GM23338 (cell line): ENCODE data around the gene GRPR. TPM values are rescaled to one million over a fixed set of nuclear protein-coding genes. Genes with fewer than 3 reads are reported as not detected.
A peak's percentile ranks its signal among the peaks of the same experiment; 100 is the strongest.

ENCODE experiments used
- ATAC-seq: fragments of 200-7000 bp; cut with Tn5 transposase; 3 replicates; pipeline ENCODE4 v1.9.1; 2020
- DNase-seq: peaks from one replicate; pipeline ENCODE4 v3.0.0-alpha.2; 2015; ENCODE audit warnings: low spot score
- H2AFZ ChIP-seq: fragments of 200-600 bp; sonication (generic); 2 replicates; pipeline ENCODE4 v1.8.0; 2016; ENCODE audit warnings: antibody characterized with exemption, mild to moderate bottlenecking, moderate library complexity
- H3F3A ChIP-seq: fragments of 200-600 bp; sonication (generic); replicated peaks from 2 replicates; pipeline ENCODE4 v1.8.0; 2017; ENCODE audit warnings: antibody characterized with exemption, mixed run types, low read depth
- H3K27ac ChIP-seq: fragments of 200-600 bp; sonication (generic); 2 replicates; pipeline ENCODE4 v1.6.1; 2016; ENCODE audit warnings: low read depth
- H3K27me3 ChIP-seq: fragments of 200-600 bp; sonication (generic); 2 replicates; pipeline ENCODE4 v1.8.0; 2016; ENCODE audit warnings: mild to moderate bottlenecking, mixed run types, moderate library complexity; ENCODE audit not compliant: insufficient read depth
- H3K36me3 ChIP-seq: fragments of 200-600 bp; sonication (generic); 2 replicates; pipeline ENCODE4 v1.8.0; 2016; ENCODE audit warnings: mild to moderate bottlenecking; ENCODE audit not compliant: insufficient read depth
- H3K4me1 ChIP-seq: fragments of 200-600 bp; sonication (generic); 2 replicates; pipeline ENCODE4 v1.8.0; 2016; ENCODE audit warnings: mild to moderate bottlenecking, moderate library complexity; ENCODE audit not compliant: insufficient read depth
- H3K4me2 ChIP-seq: fragments of 200-600 bp; sonication (generic); 2 replicates; pipeline ENCODE4 v1.7.1; 2017; ENCODE audit warnings: mixed run types
- H3K4me3 ChIP-seq: fragments of 200-600 bp; sonication (generic); 2 replicates; pipeline ENCODE4 v1.6.1; 2016; ENCODE audit warnings: mixed run types
- H3K79me2 ChIP-seq: fragments of 200-600 bp; sonication (generic); replicated peaks from 2 replicates; pipeline ENCODE4 v1.8.0; 2017; ENCODE audit warnings: mild to moderate bottlenecking; ENCODE audit not compliant: insufficient read depth
- H3K9me2 ChIP-seq: fragments of 200-600 bp; sonication (generic); 2 replicates; pipeline ENCODE4 v1.8.0; 2017; ENCODE audit not compliant: insufficient read depth
- H4K20me1 ChIP-seq: fragments of 200-600 bp; sonication (generic); replicated peaks from 2 replicates; pipeline ENCODE4 v1.8.0; 2017; ENCODE audit warnings: mild to moderate bottlenecking; ENCODE audit not compliant: insufficient read depth
- H3K27ac Mint-ChIP-seq: 2 replicates; pipeline ENCODE4 v1.8.0; 2020; ENCODE audit warnings: inconsistent platforms, mild to moderate bottlenecking, moderate library complexity, mixed read lengths
- H3K27me3 Mint-ChIP-seq: 3 replicates; pipeline ENCODE4 v1.8.0; 2022; ENCODE audit warnings: low read depth, mild to moderate bottlenecking, moderate library complexity, mixed read lengths, inconsistent platforms; ENCODE audit not compliant: insufficient read depth, poor library complexity
- H3K36me3 Mint-ChIP-seq: 3 replicates; pipeline ENCODE4 v1.8.0; 2021; ENCODE audit warnings: low read depth, mild to moderate bottlenecking, inconsistent platforms, moderate library complexity, mixed read lengths
- H3K4me1 Mint-ChIP-seq: 3 replicates; pipeline ENCODE4 v1.8.0; 2020; ENCODE audit warnings: mild to moderate bottlenecking, inconsistent platforms, mixed read lengths
- H3K4me3 Mint-ChIP-seq: 3 replicates; pipeline ENCODE4 v1.8.0; 2021; ENCODE audit warnings: moderate library complexity, mild to moderate bottlenecking, inconsistent platforms, mixed read lengths
- H3K9me3 Mint-ChIP-seq: 3 replicates; pipeline ENCODE4 v1.8.0; 2020; ENCODE audit warnings: moderate library complexity, mild to moderate bottlenecking, inconsistent platforms, mixed read lengths
- EZH2phosphoT487 ChIP-seq: fragments of 200-600 bp; sonication (generic); IDR thresholded peaks from one replicate; pipeline ENCODE4 v1.8.1; 2018; ENCODE audit warnings: antibody characterized with exemption; ENCODE audit not compliant: unreplicated experiment
- POLR2AphosphoS5 ChIP-seq: IDR thresholded peaks from 2 replicates; pipeline ENCODE4 v1.6.1; 2016; ENCODE audit warnings: antibody characterized with exemption, low read depth
- STAT1 ChIP-seq: IDR thresholded peaks from one replicate; pipeline ENCODE4 v1.6.1; 2016; ENCODE audit warnings: antibody characterized with exemption; ENCODE audit not compliant: unreplicated experiment
- ZNF114 ChIP-seq: fragments of 250-450 bp; sonication (Bioruptor Pico); IDR thresholded peaks from 2 replicates; pipeline ENCODE4 v1.5.0; 2020; ENCODE audit warnings: mild to moderate bottlenecking, moderate library complexity
- ZNF331 ChIP-seq: fragments of 250-450 bp; sonication (Bioruptor Pico); IDR thresholded peaks from 2 replicates; pipeline ENCODE4 v1.5.0; 2020; ENCODE audit warnings: low read depth, mild to moderate bottlenecking, moderate library complexity
- polyA plus RNA-seq: library from polyadenylated mRNA; unstranded; fragments of >200 nt; fragmentation: Nextera tagmentation; extraction: Ambion mirVana; gene quantifications from 2 replicates; pipeline ENCODE4 v1.2.1, GENCODE V29; 2016
- total RNA-seq: library from RNA; depleted of rRNA; stranded (reverse); fragments of >200 nt; shearing (Covaris generic); gene quantifications from 2 replicates; pipeline ENCODE4 v1.2.3, GENCODE V29; 2014
- TF ChIP-seq, protein P1 (sequence below), 2 experiments: fragments of 200-600 bp in 1 of 2; sonication (generic) in 1 of 2; conservative IDR thresholded peaks; 2 replicates each; pipeline versions ENCODE4 v1.5.1 to v1.6.1; 2016 to 2017; ENCODE audit warnings: antibody characterized with exemption in 2 of 2, low read depth in 2 of 2, mild to moderate bottlenecking in 2 of 2, moderate library complexity in 1 of 2
- TF ChIP-seq, protein P2 (sequence below): IDR thresholded peaks from 2 replicates; pipeline ENCODE4 v1.6.1; 2016; ENCODE audit warnings: antibody characterized with exemption
- TF ChIP-seq, protein P3 (sequence below): fragments of 250-450 bp; sonication (Bioruptor Pico); IDR thresholded peaks from 2 replicates; pipeline ENCODE4 v1.5.0; 2020; ENCODE audit warnings: mild to moderate bottlenecking, moderate library complexity

GRPR gene
- total and polyA plus RNA-seq, 2 experiments from 2014 or later, result 13.4 to 14.3 TPM

DNA sequence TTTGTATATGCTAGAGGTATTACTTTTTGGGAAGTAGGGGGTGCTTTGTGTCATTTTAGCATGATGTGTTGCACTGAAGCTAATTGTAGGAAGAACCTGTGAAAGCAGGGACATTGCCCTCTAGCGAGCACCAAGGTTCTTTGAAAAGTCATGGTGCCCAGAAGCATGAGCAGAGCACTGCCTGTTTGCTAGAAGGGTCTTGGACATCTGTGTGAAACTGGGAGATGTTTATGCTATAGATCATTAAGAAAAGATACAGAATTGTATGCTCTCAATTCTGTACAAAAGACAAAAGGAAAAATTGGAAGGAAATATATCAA lies 14.7 kb downstream of the GRPR start:
- Histone ChIP-seq H3K27me3 (no peaks in the 10 kb centered on the region), H3K36me3 (no peaks in the 10 kb centered on the region), H3F3A (no peaks in the 10 kb centered on the region), H3K4me2 (no peak overlapping the region), H3K4me1 (0 out of 2 replicates have a peak, but pooled peaks cover 4% of the 10 kb centered on the region), H3K27ac (no peak overlapping the region), H4K20me1 (no peaks in the 10 kb centered on the region), H3K79me2 (peaks cover 39% of the 10 kb centered on the region), H2AFZ (no peak overlapping the region), H3K9me2 (no peaks in the 10 kb centered on the region), H3K4me3 (no peak overlapping the region)
- peak; percentile 28 for DNase-seq
- Mint-ChIP-seq H3K9me3 (no peaks in the 10 kb centered on the region), H3K4me1 (no peaks in the 10 kb centered on the region), H3K27ac (no peak overlapping the region), H3K36me3 (no peaks in the 10 kb centered on the region), H3K27me3 (no peaks in the 10 kb centered on the region), H3K4me3 (no peak overlapping the region)
- no peak for TF ChIP-seq STAT1
- TF ChIP-seq, protein P1, sequence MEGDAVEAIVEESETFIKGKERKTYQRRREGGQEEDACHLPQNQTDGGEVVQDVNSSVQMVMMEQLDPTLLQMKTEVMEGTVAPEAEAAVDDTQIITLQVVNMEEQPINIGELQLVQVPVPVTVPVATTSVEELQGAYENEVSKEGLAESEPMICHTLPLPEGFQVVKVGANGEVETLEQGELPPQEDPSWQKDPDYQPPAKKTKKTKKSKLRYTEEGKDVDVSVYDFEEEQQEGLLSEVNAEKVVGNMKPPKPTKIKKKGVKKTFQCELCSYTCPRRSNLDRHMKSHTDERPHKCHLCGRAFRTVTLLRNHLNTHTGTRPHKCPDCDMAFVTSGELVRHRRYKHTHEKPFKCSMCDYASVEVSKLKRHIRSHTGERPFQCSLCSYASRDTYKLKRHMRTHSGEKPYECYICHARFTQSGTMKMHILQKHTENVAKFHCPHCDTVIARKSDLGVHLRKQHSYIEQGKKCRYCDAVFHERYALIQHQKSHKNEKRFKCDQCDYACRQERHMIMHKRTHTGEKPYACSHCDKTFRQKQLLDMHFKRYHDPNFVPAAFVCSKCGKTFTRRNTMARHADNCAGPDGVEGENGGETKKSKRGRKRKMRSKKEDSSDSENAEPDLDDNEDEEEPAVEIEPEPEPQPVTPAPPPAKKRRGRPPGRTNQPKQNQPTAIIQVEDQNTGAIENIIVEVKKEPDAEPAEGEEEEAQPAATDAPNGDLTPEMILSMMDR (conservative IDR thresholded peaks at IDR 0.05; ENCODE audit: low read depth in 2 of 2), result peak; percentile 38 to 53; a peak in 3 of 4 replicates
- no peak for ATAC-seq

DNA sequence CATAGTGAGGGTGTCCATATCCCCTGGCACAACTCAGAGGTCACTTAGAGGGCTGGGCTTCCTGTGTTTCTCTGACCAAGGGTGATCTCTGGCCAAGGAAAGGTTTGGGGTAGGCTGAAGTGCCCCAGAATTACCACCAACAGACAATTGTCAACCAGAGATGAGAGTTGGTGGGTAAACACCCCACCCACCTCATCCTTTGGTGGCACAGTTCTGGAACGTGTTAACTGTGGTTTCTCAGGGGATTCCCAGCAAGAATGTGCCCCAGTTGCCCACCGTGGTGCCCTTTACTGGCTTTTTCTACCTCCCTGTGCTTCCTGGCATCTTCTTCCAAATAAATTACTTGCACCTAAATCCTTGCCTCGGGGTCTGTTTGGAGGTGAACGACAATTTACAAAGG lies 17.1 kb downstream of the GRPR start:
- H3K4me3 Mint-ChIP-seq, result no peak overlapping the region
- no peaks in the 10 kb centered on the region for H3K36me3 ChIP-seq
- peaks cover 18% of the 10 kb centered on the region for H3K79me2 ChIP-seq
- H3K27ac ChIP-seq, result no peak overlapping the region
- no peaks in the 10 kb centered on the region for H3K27me3 ChIP-seq
- H3K4me3 ChIP-seq, result no peak overlapping the region
- peaks cover 7% of the 10 kb centered on the region; the same call in 1 of the 3 replicates for H3K36me3 Mint-ChIP-seq
- no peak for ATAC-seq
- no peaks in the 10 kb centered on the region for H3K27me3 Mint-ChIP-seq
- H3F3A ChIP-seq, result no peaks in the 10 kb centered on the region
- TF ChIP-seq ZNF331 (CRISPR knock-in tag) (no peak), ZNF114 (CRISPR knock-in tag) (no peak)
- TF ChIP-seq, protein P2, sequence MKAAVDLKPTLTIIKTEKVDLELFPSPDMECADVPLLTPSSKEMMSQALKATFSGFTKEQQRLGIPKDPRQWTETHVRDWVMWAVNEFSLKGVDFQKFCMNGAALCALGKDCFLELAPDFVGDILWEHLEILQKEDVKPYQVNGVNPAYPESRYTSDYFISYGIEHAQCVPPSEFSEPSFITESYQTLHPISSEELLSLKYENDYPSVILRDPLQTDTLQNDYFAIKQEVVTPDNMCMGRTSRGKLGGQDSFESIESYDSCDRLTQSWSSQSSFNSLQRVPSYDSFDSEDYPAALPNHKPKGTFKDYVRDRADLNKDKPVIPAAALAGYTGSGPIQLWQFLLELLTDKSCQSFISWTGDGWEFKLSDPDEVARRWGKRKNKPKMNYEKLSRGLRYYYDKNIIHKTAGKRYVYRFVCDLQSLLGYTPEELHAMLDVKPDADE, result no peak
- 0 out of 2 replicates have a peak, but pooled peaks cover 4% of the 10 kb centered on the region for H3K4me1 ChIP-seq
- H3K4me2 ChIP-seq, result no peak overlapping the region
- no peaks in the 10 kb centered on the region for H3K9me2 ChIP-seq
- DNase-seq, result no peak
- no peaks in the 10 kb centered on the region for H3K4me1 Mint-ChIP-seq
- H4K20me1 ChIP-seq, result no peaks in the 10 kb centered on the region
- no peak overlapping the region for H3K27ac Mint-ChIP-seq
- peaks cover 7% of the 10 kb centered on the region; the same call in 1 of the 3 replicates for H3K9me3 Mint-ChIP-seq
- no peak overlapping the region for H2AFZ ChIP-seq

DNA sequence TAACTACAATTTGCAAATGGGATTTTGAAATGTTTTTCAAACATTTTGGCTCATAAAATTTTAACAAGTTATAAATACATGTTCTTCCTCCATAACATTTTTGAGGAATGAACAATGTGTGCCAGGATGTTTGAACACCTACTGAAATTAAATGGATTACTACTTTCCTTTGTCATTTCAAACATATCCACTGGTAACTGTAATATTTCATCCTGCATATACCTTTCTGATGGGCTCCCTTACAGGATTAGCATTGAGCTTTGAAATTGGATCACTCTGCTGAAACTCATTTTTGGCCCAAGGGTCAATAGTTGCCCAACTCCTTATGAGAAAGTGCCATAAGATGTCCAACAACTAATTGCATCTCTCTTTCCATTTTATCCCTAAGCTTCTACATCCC lies 17.6 kb downstream of the GRPR start:
- no peak overlapping the region for H3K27ac Mint-ChIP-seq
- Histone ChIP-seq H3K4me3 (no peak overlapping the region), H3K79me2 (peaks cover 13% of the 10 kb centered on the region), H3K27ac (no peak overlapping the region), H4K20me1 (no peaks in the 10 kb centered on the region), H3K4me1 (0 out of 2 replicates have a peak, but pooled peaks cover 4% of the 10 kb centered on the region), H3K36me3 (no peaks in the 10 kb centered on the region), H2AFZ (no peak overlapping the region), H3K27me3 (no peaks in the 10 kb centered on the region), H3K9me2 (no peaks in the 10 kb centered on the region), H3K4me2 (no peak overlapping the region), H3F3A (no peaks in the 10 kb centered on the region)
- DNase-seq (no peak), ATAC-seq (no peak)
- peaks cover 7% of the 10 kb centered on the region; the same call in 1 of the 3 replicates for H3K9me3 Mint-ChIP-seq
- peaks cover 7% of the 10 kb centered on the region; the same call in 1 of the 3 replicates for H3K36me3 Mint-ChIP-seq
- no peaks in the 10 kb centered on the region for H3K4me1 Mint-ChIP-seq
- H3K27me3 Mint-ChIP-seq, result no peaks in the 10 kb centered on the region
- H3K4me3 Mint-ChIP-seq, result no peak overlapping the region
- TF ChIP-seq ZNF331 (CRISPR knock-in tag) (no peak), STAT1 (no peak), POLR2AphosphoS5 (no peak), EZH2phosphoT487 (no peak)
- TF ChIP-seq, protein P3, sequence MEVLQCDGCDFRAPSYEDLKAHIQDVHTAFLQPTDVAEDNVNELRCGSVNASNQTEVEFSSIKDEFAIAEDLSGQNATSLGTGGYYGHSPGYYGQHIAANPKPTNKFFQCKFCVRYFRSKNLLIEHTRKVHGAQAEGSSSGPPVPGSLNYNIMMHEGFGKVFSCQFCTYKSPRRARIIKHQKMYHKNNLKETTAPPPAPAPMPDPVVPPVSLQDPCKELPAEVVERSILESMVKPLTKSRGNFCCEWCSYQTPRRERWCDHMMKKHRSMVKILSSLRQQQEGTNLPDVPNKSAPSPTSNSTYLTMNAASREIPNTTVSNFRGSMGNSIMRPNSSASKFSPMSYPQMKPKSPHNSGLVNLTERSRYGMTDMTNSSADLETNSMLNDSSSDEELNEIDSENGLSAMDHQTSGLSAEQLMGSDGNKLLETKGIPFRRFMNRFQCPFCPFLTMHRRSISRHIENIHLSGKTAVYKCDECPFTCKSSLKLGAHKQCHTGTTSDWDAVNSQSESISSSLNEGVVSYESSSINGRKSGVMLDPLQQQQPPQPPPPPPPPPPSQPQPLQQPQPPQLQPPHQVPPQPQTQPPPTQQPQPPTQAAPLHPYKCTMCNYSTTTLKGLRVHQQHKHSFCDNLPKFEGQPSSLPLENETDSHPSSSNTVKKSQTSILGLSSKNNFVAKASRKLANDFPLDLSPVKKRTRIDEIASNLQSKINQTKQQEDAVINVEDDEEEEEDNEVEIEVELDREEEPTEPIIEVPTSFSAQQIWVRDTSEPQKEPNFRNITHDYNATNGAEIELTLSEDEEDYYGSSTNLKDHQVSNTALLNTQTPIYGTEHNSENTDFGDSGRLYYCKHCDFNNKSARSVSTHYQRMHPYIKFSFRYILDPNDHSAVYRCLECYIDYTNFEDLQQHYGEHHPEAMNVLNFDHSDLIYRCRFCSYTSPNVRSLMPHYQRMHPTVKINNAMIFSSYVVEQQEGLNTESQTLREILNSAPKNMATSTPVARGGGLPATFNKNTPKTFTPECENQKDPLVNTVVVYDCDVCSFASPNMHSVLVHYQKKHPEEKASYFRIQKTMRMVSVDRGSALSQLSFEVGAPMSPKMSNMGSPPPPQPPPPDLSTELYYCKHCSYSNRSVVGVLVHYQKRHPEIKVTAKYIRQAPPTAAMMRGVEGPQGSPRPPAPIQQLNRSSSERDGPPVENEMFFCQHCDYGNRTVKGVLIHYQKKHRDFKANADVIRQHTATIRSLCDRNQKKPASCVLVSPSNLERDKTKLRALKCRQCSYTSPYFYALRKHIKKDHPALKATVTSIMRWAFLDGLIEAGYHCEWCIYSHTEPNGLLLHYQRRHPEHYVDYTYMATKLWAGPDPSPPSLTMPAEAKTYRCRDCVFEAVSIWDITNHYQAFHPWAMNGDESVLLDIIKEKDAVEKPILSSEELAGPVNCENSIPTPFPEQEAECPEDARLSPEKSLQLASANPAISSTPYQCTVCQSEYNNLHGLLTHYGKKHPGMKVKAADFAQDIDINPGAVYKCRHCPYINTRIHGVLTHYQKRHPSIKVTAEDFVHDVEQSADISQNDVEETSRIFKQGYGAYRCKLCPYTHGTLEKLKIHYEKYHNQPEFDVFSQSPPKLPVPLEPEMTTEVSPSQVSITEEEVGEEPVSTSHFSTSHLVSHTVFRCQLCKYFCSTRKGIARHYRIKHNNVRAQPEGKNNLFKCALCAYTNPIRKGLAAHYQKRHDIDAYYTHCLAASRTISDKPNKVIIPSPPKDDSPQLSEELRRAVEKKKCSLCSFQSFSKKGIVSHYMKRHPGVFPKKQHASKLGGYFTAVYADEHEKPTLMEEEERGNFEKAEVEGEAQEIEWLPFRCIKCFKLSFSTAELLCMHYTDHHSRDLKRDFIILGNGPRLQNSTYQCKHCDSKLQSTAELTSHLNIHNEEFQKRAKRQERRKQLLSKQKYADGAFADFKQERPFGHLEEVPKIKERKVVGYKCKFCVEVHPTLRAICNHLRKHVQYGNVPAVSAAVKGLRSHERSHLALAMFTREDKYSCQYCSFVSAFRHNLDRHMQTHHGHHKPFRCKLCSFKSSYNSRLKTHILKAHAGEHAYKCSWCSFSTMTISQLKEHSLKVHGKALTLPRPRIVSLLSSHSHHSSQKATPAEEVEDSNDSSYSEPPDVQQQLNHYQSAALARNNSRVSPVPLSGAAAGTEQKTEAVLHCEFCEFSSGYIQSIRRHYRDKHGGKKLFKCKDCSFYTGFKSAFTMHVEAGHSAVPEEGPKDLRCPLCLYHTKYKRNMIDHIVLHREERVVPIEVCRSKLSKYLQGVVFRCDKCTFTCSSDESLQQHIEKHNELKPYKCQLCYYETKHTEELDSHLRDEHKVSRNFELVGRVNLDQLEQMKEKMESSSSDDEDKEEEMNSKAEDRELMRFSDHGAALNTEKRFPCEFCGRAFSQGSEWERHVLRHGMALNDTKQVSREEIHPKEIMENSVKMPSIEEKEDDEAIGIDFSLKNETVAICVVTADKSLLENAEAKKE, result no peak
